Measurements from ENCODE around the gene PTPRK. TPM values are rescaled to one million over a fixed set of nuclear protein-coding genes. Genes with fewer than 3 reads are reported as not detected.

The PTPRK gene
- total and polyA plus RNA-seq, 3 experiments from 2014 or later = 0.74 to 23.0 (median 21.3) TPM

GRCh38 chr6:128172081-128172480 is 348.3 kb downstream of the PTPRK start:
- POLR2A ChIA-PET = no interaction called here
- Mint-ChIP-seq H3K9me3 (no peaks in the 10 kb centered on the region), H3K4me3 (no peak overlapping the region), H3K27me3 (no peaks in the 10 kb centered on the region), H3K4me1 (peaks cover 0 to 8% (median 0%) of the 10 kb centered on the region in 3 donors), H3K27ac (no peak overlapping the region), H3K36me3 (no peaks in the 10 kb centered on the region)
- Histone ChIP-seq H3K27ac (ENCODE audit: low read depth, low read length) (no peak overlapping the region), H3K4me3 (ENCODE audit: low read length) (no peak overlapping the region), H3K36me3 (ENCODE audit: insufficient read depth, low read length) (no peaks in the 10 kb centered on the region), H3K9me3 (ENCODE audit: low read length) (no peaks in the 10 kb centered on the region), H3K4me1 (ENCODE audit: insufficient read depth, low read length) (no peaks in the 10 kb centered on the region), H3K27me3 (ENCODE audit: insufficient read depth, low read length, poor library complexity, severe bottlenecking) (no peaks in the 10 kb centered on the region)
- CTCF ChIA-PET = no interaction called here
- DNase-seq = no peak

- ChIA-PET CTCF (no interaction called here), POLR2A (no interaction called here)
- no peak for DNase-seq
- Mint-ChIP-seq H3K27ac (no peak overlapping the region), H3K27me3 (no peaks in the 10 kb centered on the region), H3K4me1 (peaks cover 0 to 8% (median 0%) of the 10 kb centered on the region in 3 donors), H3K9me3 (no peaks in the 10 kb centered on the region), H3K4me3 (no peak overlapping the region), H3K36me3 (no peaks in the 10 kb centered on the region)
- no peaks in the 10 kb centered on the region for H3K27me3 ChIP-seq (ENCODE audit: insufficient read depth, low read length, poor library complexity, severe bottlenecking)
- H3K9me3 ChIP-seq (ENCODE audit: low read length) = no peaks in the 10 kb centered on the region
- no peaks in the 10 kb centered on the region for H3K4me1 ChIP-seq (ENCODE audit: insufficient read depth, low read length)
- H3K4me3 ChIP-seq (ENCODE audit: low read length) = no peak overlapping the region
- no peak overlapping the region for H3K27ac ChIP-seq (ENCODE audit: low read depth, low read length)
- no peaks in the 10 kb centered on the region for H3K36me3 ChIP-seq (ENCODE audit: insufficient read depth, low read length)
Observed at GRCh38 chr6:128171182-128171581, 349.2 kb downstream of the PTPRK start.

GRCh38 chr6:128168244-128168643 is 352.2 kb downstream of the PTPRK start:
- Mint-ChIP-seq H3K27ac (no peak overlapping the region), H3K9me3 (no peaks in the 10 kb centered on the region), H3K36me3 (no peaks in the 10 kb centered on the region), H3K4me1 (peaks cover 0 to 8% (median 0%) of the 10 kb centered on the region in 3 donors), H3K27me3 (peaks cover 0 to 2% of the 10 kb centered on the region in 2 donors), H3K4me3 (no peak overlapping the region)
- H3K4me1 ChIP-seq (ENCODE audit: insufficient read depth, low read length) = no peaks in the 10 kb centered on the region
- H3K9me3 ChIP-seq (ENCODE audit: low read length) = no peaks in the 10 kb centered on the region
- no peak overlapping the region for H3K4me3 ChIP-seq (ENCODE audit: low read length)
- no peaks in the 10 kb centered on the region for H3K27me3 ChIP-seq (ENCODE audit: insufficient read depth, low read length, poor library complexity, severe bottlenecking)
- no peak for DNase-seq
- ChIA-PET POLR2A (no interaction called here), CTCF (no interaction called here)
- no peaks in the 10 kb centered on the region for H3K36me3 ChIP-seq (ENCODE audit: insufficient read depth, low read length)
- H3K27ac ChIP-seq (ENCODE audit: low read depth, low read length) = no peak overlapping the region

- CTCF ChIA-PET = no interaction called here
- no peaks in the 10 kb centered on the region for H3K9me3 ChIP-seq (ENCODE audit: low read length)
- H3K4me3 ChIP-seq (ENCODE audit: low read length) = no peak overlapping the region
- DNase-seq = no peak
- no peaks in the 10 kb centered on the region for H3K4me1 ChIP-seq (ENCODE audit: insufficient read depth, low read length)
- Mint-ChIP-seq H3K4me3 (no peak overlapping the region), H3K4me1 (peaks cover 0 to 8% (median 0%) of the 10 kb centered on the region in 3 donors), H3K27ac (no peak overlapping the region), H3K27me3 (peaks cover 0 to 2% of the 10 kb centered on the region in 2 donors), H3K36me3 (no peaks in the 10 kb centered on the region), H3K9me3 (no peaks in the 10 kb centered on the region)
- H3K36me3 ChIP-seq (ENCODE audit: insufficient read depth, low read length) = no peaks in the 10 kb centered on the region
- H3K27ac ChIP-seq (ENCODE audit: low read depth, low read length) = no peak overlapping the region
- POLR2A ChIA-PET = no interaction called here
- no peaks in the 10 kb centered on the region for H3K27me3 ChIP-seq (ENCODE audit: insufficient read depth, low read length, poor library complexity, severe bottlenecking)
Observed at GRCh38 chr6:128167552-128167951, 352.8 kb downstream of the PTPRK start.

GRCh38 chr6:128164254-128164653 is 356.1 kb downstream of the PTPRK start:
- CTCF ChIA-PET = no interaction called here
- H3K36me3 ChIP-seq (ENCODE audit: insufficient read depth, low read length) = no peaks in the 10 kb centered on the region
- Mint-ChIP-seq H3K4me3 (no peak overlapping the region), H3K36me3 (no peaks in the 10 kb centered on the region), H3K27ac (no peak overlapping the region), H3K4me1 (peaks cover 0 to 5% (median 0%) of the 10 kb centered on the region in 3 donors), H3K9me3 (no peaks in the 10 kb centered on the region), H3K27me3 (peaks cover 0 to 2% of the 10 kb centered on the region in 2 donors)
- H3K4me3 ChIP-seq (ENCODE audit: low read length) = no peak overlapping the region
- POLR2A ChIA-PET = no interaction called here
- no peaks in the 10 kb centered on the region for H3K27me3 ChIP-seq (ENCODE audit: insufficient read depth, low read length, poor library complexity, severe bottlenecking)
- no peaks in the 10 kb centered on the region for H3K9me3 ChIP-seq (ENCODE audit: low read length)
- H3K4me1 ChIP-seq (ENCODE audit: insufficient read depth, low read length) = no peaks in the 10 kb centered on the region
- H3K27ac ChIP-seq (ENCODE audit: low read depth, low read length) = no peak overlapping the region
- DNase-seq = no peak

GRCh38 chr6:128162423-128162822 is 358.0 kb downstream of the PTPRK start:
- POLR2A ChIA-PET = no interaction called here
- Histone ChIP-seq H3K4me1 (ENCODE audit: insufficient read depth, low read length) (no peaks in the 10 kb centered on the region), H3K27ac (ENCODE audit: low read depth, low read length) (no peak overlapping the region), H3K36me3 (ENCODE audit: insufficient read depth, low read length) (no peaks in the 10 kb centered on the region), H3K9me3 (ENCODE audit: low read length) (no peaks in the 10 kb centered on the region), H3K27me3 (ENCODE audit: insufficient read depth, low read length, poor library complexity, severe bottlenecking) (no peaks in the 10 kb centered on the region), H3K4me3 (ENCODE audit: low read length) (no peak overlapping the region)
- no peaks in the 10 kb centered on the region for H3K9me3 Mint-ChIP-seq
- H3K27me3 Mint-ChIP-seq = peaks cover 0 to 5% of the 10 kb centered on the region in 2 donors
- H3K27ac Mint-ChIP-seq = no peak overlapping the region
- H3K4me3 Mint-ChIP-seq = no peak overlapping the region
- H3K4me1 Mint-ChIP-seq = no peaks in the 10 kb centered on the region
- CTCF ChIA-PET = no interaction called here
- DNase-seq = no peak
- H3K36me3 Mint-ChIP-seq = no peaks in the 10 kb centered on the region

- peaks cover 0 to 5% of the 10 kb centered on the region in 2 donors for H3K27me3 Mint-ChIP-seq
- Histone ChIP-seq H3K27me3 (ENCODE audit: insufficient read depth, low read length, poor library complexity, severe bottlenecking) (no peaks in the 10 kb centered on the region), H3K4me3 (ENCODE audit: low read length) (no peak overlapping the region), H3K36me3 (ENCODE audit: insufficient read depth, low read length) (no peaks in the 10 kb centered on the region), H3K27ac (ENCODE audit: low read depth, low read length) (no peak overlapping the region), H3K4me1 (ENCODE audit: insufficient read depth, low read length) (no peaks in the 10 kb centered on the region), H3K9me3 (ENCODE audit: low read length) (no peaks in the 10 kb centered on the region)
- H3K4me1 Mint-ChIP-seq = no peaks in the 10 kb centered on the region
- no peaks in the 10 kb centered on the region for H3K36me3 Mint-ChIP-seq
- H3K4me3 Mint-ChIP-seq = no peak overlapping the region
- no peaks in the 10 kb centered on the region for H3K9me3 Mint-ChIP-seq
- ChIA-PET POLR2A (no interaction called here), CTCF (no interaction called here)
- H3K27ac Mint-ChIP-seq = no peak overlapping the region
- no peak for DNase-seq
Observed at GRCh38 chr6:128161839-128162238, 358.6 kb downstream of the PTPRK start.

- Mint-ChIP-seq H3K4me3 (no peak overlapping the region), H3K4me1 (no peaks in the 10 kb centered on the region), H3K27ac (no peak overlapping the region), H3K36me3 (no peaks in the 10 kb centered on the region), H3K9me3 (no peaks in the 10 kb centered on the region), H3K27me3 (peaks cover 0 to 5% of the 10 kb centered on the region in 2 donors)
- Histone ChIP-seq H3K27ac (ENCODE audit: low read depth, low read length) (no peak overlapping the region), H3K4me1 (ENCODE audit: insufficient read depth, low read length) (no peaks in the 10 kb centered on the region), H3K9me3 (ENCODE audit: low read length) (no peaks in the 10 kb centered on the region), H3K36me3 (ENCODE audit: insufficient read depth, low read length) (no peaks in the 10 kb centered on the region), H3K27me3 (ENCODE audit: insufficient read depth, low read length, poor library complexity, severe bottlenecking) (no peaks in the 10 kb centered on the region), H3K4me3 (ENCODE audit: low read length) (no peak overlapping the region)
- ChIA-PET CTCF (no interaction called here), POLR2A (no interaction called here)
- DNase-seq = no peak
Observed at GRCh38 chr6:128161263-128161662, 359.1 kb downstream of the PTPRK start.

GRCh38 chr6:128158496-128158895 is 361.9 kb downstream of the PTPRK start:
- Histone ChIP-seq H3K27ac (ENCODE audit: low read depth, low read length) (no peak overlapping the region), H3K4me1 (ENCODE audit: insufficient read depth, low read length) (no peaks in the 10 kb centered on the region), H3K27me3 (ENCODE audit: insufficient read depth, low read length, poor library complexity, severe bottlenecking) (no peaks in the 10 kb centered on the region), H3K9me3 (ENCODE audit: low read length) (no peaks in the 10 kb centered on the region), H3K4me3 (ENCODE audit: low read length) (no peak overlapping the region), H3K36me3 (ENCODE audit: insufficient read depth, low read length) (no peaks in the 10 kb centered on the region)
- H3K4me1 Mint-ChIP-seq = no peaks in the 10 kb centered on the region
- CTCF ChIA-PET = no interaction called here
- no peaks in the 10 kb centered on the region for H3K36me3 Mint-ChIP-seq
- H3K9me3 Mint-ChIP-seq = no peaks in the 10 kb centered on the region
- POLR2A ChIA-PET = no interaction called here
- H3K27ac Mint-ChIP-seq = no peak overlapping the region
- no peak overlapping the region for H3K4me3 Mint-ChIP-seq
- peaks cover 0 to 2% of the 10 kb centered on the region in 2 donors for H3K27me3 Mint-ChIP-seq
- DNase-seq = no peak

All from CD8-positive, alpha-beta memory T cell (primary cell).